ENCODE measurements around the gene EPN3.

DNA sequence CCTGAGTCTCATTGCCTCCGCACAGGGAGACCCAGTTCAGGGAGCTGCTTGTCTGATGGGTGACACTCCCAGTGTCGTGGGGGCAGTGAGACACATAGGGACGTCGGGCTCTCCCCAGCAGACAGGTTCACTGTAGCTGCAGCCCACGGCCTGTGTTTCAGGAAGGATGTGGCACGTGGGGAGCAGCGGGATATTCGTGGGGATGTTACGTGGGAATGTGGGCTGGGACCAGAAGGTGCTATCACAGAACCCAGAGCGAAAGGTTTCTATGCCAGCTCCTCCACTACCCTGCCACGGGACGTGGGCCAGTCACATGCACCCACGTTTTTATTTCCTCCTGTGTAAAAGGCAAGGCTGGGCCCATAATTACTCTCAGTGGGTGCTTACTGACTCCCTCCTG lies 44.3 kb downstream of the EPN3 start:
- TF ChIP-seq EP300 (IDR thresholded peaks at IDR 0.05) (no peak), POLR2A (IDR thresholded peaks at IDR 0.05) (no peak)
- TF ChIP-seq, protein P1, sequence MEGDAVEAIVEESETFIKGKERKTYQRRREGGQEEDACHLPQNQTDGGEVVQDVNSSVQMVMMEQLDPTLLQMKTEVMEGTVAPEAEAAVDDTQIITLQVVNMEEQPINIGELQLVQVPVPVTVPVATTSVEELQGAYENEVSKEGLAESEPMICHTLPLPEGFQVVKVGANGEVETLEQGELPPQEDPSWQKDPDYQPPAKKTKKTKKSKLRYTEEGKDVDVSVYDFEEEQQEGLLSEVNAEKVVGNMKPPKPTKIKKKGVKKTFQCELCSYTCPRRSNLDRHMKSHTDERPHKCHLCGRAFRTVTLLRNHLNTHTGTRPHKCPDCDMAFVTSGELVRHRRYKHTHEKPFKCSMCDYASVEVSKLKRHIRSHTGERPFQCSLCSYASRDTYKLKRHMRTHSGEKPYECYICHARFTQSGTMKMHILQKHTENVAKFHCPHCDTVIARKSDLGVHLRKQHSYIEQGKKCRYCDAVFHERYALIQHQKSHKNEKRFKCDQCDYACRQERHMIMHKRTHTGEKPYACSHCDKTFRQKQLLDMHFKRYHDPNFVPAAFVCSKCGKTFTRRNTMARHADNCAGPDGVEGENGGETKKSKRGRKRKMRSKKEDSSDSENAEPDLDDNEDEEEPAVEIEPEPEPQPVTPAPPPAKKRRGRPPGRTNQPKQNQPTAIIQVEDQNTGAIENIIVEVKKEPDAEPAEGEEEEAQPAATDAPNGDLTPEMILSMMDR (IDR thresholded peaks at IDR 0.05) = no peak
